T1000 (cell line): ENCODE results near the gene ATF7.
"Not testable (repeated sequence)": the region's sequence is repeated elsewhere in the genome, so short reads cannot be mapped to it uniquely, and the experiment has no call there.

Source experiments
- DNase-seq: peaks from one replicate; lab custom pipeline; 2025; ENCODE audit warnings: mixed read lengths; lab: John Stamatoyannopoulos, UW

ATF7 gene

DNA sequence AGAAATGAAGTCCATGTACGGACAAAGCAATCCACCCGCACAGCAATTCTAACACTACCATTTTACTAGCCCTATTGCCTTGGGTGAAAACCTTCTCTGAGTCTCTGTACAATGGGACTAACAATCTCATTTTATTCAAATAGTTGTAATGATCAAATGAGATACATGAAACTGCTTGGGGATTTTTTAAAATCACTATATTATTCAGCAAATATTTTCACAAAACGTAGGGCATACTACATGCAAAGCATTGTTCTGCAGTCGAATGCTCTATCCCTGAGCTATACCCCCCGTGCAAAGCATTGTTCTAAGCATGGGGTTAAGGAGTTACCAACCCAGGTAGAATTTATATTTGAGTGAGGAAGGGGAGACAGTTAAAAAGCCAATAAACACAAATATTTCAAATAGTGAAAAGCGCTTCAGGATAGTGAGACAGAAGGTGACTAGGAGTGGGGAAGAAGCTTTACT lies 554 bp upstream of the ATF7 start:
- DNase-seq = no peak

DNA sequence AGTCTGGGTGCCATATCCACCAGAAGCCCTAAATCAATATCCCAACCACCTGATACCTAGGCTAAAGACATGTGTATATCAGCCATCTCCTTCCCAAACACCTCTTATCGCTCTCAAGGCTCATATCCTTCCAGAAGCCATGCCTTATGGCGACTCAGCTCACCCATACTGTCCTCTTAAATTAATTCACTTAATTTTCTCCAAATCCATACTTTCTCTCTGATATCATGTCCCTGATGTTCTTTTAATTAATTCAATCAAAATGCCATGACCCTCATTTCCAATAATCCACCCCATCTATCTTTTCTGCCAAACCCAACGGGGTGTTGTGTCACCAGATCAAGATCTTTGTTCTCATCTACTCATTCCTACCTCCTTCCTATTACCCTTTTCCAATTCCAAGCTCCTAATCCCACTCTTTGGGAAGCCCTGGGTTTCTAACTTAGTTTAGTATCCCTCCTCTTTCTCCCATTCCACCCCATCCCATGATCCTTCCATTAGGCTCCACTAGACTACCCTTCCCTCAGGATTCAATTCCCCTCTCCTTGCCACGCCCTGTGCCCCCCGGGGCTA lies 723 bp downstream of the ATF7 start:
- no peak for DNase-seq

DNA sequence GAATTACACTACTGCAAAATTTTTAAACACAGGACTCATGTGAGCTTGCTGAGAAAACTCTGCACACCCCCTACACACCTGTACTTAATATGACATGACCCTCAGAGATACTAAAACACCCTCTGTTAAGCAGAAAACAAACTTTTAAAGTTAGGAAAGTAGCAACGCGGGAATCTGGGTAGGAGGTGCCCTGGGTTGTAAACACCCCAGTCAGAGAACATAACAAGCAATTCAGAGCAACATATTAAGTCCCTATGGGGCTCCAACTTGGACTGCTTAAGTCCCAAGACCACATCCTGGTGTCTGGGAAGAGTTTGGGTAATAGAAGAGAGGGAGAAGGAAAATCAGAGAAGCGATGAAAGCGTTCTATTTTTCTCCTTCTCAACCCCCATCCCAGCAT lies 1.2 kb downstream of the ATF7 start:
- DNase-seq = no peak

DNA sequence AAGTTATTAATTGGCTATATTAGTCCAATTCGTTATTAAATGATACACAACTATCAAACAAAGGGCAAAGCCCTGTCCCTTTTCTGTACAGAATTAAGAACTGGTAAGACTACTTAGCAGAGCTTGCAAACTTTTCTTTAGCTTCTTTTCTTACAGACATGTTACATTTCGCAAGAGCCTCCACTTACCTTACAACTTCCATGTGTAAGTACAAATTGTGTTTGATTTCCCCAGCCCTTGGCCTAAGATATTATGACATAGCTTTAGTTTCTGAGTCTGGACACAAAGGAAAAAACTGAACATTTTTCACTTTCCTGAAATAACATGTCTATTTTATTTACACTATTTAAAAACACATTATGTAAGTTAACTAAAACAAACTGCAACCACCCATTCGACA lies 1.7 kb downstream of the ATF7 start:
- no peak for DNase-seq

DNA sequence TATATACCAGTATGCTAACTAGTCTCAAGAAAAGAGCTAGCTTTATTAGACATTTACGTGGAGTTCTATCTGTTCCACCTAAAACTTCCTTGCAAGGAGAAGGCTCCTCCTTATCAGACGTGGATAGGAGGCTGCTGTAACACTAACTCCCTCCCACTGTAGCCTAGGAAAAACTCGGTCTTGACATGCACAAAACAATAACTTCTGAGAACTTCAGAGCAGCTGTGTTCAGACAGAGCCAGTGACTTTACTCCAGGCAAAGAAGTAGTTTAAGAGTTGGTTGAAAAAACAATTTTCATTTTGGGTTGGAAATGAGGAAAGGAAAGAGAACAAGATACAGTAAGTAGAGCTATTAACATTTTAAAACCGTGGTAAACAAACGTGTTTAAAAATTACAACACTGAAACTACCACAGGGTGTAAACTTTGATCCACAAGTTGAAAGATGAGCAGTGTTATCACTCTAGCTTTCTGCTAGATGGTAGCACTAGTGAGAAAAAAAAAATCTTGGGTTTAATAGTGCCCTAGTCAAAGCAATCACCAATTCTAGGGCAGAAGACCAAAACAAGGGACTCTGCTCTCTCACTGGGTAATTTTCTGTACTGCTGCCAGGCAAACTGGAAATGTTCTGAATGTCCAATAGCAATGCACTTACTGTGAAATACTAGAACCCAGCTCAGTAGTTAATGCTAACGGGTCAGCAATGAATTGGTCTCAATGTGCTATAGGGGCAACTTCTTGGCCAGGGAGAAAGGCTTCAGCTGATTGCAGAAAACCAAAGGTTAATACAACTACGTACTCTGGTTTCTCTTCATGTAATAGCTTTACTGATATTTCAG lies 2.4 kb downstream of the ATF7 start:
- DNase-seq = no peak

DNA sequence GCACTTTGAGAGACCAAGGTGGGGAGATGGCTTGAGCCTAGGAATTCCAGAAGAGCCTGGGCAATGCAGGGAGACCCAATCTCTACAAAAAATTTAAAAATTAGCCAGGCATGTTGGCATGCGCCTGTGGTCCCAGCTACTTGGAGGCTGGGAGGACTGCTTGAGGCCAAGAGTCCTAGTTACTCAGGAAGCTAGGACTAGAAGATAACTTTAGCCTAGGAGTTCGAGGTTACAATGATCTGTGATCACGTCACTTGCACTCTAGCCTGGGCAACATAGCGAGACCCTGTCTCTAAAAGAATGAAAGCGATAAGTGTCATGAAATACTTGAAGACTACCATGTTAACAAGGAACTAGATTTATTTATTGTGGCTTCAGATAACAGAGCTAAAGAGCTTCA lies 3.5 kb downstream of the ATF7 start:
- DNase-seq = no peak

DNA sequence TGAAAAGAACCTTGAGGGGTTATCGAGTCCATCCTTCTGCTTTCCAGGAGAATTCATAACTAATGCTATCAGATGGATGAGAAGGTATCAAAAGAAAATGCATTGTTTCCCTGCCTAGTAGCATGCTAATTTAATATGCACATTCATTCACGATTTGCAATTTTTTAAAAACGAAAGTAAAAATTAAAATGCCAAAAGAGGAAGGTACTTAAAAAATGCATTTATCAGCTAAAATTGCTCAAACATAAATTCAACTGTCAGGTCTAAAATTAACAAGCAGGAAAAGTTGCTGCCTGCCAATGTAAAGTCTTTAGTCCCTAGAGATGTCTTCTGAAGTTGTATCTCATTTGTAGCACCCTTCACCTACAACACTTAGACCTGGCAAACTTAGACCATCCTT lies 7.9 kb downstream of the ATF7 start:
- no peak for DNase-seq

DNA sequence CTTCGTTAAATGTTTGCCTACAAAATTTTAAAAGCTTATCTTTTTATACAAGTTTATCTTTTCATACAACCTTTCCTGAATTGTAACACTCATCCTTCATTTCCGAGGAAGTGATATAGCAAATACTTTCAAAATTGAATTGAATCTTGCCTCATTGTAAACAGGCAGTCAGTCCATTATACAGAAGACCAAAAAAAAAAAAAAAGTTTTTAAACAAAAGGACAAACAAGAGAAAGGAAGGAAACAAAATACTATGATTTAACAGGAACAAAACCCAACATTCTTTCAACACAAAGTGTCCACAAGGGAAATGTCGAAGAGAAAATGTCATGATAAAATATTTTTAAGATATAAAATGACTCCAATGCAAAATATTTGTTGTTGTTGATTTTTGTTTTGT lies 8.5 kb downstream of the ATF7 start:
- no peak for DNase-seq

DNA sequence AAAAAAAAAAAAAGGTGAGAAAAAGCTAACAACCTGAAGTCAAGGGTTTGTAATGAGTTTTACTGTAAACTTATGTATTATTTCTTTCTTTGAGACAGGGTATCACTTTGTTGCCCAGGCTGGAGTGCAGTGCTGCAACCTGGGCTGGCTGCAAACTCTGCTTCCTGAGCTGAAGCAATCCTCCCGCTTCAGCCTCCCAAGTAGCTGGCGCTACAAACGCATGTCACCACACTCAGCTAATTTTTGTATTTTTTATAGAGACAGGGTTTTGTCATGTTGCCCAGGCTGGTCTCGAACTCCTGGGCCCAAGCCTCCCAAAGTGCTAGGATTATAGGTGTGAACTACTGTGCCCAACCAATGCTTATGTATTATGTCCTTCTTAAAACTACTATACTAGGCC lies 9.2 kb downstream of the ATF7 start:
- DNase-seq = no peak

DNA sequence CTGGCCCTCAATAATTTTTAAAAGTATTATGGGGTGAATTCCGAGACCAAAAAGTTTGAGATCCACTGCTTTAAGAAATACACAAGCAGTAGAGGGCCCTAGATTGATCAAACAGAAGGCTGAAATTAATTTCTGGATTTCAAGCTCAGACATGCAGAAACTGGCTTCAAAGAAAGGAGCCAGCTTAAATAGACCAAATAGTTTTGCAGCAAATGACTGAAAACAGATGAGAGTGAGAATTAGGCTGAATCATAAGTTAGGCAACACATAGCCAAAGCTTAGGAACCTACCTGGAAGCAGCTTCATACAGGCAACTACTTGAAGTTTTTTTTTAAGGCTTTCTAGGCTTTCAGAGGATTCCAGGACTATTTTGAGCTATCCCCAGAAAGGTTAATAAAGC lies 12.4 kb downstream of the ATF7 start:
- no peak for DNase-seq

DNA sequence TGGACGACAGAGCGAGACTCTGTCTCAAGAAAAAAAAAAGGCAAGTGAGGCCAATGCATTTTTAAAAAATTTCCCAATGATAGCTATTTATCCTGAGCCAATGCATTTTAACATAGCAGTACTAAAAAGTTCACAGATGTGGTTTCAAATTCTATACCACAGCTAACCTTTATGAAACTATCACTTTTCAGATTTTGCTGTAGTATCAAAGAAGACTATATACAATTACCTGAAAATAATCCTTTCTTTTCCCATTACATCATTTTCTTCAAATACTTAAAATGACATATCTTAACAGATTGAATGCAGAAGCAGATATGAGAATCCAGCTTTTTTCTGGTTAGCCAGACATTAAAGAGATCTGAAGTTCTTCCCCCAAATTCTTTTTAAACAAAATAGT lies 13.2 kb downstream of the ATF7 start:
- DNase-seq = no peak

DNA sequence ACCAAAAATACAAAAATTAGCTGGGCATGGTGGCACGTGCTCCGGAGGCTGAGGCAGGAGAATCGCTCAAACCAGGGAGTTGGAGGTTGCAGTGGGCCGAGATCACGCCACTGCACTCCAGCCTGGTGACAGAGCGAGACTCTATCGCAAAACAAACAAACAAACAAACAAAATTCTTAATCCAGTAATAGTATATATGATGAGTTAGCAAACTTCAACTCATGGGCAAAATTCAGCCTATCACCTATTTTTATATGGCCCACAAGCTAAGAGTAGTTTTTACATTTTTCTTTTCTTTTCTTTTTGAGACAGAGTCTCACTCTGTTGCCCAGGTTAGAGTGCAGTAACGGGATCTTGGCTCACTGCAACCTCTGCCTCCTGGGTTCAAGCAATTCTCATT lies 14.9 kb downstream of the ATF7 start:
- DNase-seq = no peak

DNA sequence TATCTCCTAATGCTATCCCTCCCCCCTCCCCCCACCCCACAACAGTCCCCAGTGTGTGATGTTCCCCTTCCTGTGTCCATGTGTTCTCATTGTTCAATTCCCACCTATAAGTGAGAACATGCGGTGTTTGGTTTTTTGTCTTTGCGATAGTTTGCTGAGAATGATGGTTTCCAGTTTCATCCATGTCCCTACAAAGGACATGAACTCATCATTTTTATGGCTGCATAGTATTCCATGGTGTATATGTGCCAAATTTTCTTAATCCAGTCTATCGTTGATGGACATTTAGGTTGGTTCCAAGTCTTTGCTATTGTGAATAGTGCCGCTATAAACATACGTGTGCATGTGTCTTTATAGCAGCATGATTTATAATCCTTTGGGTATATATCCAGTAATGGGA lies 19.5 kb downstream of the ATF7 start:
- not testable (repeated sequence) for DNase-seq

DNA sequence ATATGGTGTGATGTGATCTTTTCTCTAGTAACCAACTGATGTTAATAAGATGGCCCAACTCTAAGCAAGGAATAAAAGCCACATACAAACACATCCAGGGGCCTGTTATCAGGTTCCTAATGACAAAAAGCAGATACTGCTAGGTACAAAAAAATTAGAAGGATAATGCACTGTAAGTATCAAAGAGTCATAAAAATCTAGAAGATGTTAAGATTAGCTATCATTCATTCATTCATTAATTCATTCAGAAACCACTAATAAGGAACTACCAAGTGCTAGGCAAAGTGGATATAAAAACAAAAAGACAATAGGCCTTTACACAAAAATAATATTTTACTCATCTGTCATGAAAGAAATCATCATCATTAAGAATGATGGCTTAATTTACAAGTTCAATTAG lies 21.6 kb downstream of the ATF7 start:
- DNase-seq = no peak

DNA sequence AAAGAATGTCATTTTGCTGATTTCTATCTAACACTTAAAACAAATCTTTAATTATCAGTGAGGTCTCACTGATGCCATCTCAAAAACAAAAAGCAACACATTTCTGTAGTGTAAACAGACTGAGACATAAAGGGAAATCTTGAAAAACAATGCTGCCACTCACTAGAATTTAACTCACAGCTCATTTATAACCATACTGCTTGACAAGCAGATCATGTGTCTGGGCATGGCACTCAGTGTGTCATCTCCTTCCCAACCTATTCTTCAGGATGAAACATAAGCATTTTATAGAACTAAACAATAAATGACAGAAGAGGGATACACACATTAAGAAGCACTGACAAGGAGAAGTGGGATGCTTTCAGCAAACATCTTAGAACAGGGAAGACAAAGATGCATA lies 22.4 kb downstream of the ATF7 start:
- DNase-seq = no peak

DNA sequence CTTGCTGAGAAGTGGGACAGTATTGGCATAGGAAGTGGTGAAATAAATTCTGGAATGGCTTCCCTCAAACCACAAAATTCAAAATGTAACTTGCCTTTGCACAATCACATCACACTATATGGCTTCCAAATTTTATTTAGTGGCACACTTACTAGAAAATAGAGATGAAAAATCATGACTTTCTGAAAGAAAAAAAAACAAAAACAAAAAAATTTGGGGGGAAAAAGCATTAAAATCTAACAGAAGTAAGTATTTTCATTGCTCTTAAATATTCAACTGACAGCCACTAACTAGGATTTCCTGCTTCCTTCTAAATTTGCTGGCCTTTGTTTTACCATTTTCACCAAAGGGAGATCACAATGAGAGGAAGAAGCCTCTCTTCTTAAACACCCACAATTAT lies 23.0 kb downstream of the ATF7 start:
- DNase-seq = no peak

DNA sequence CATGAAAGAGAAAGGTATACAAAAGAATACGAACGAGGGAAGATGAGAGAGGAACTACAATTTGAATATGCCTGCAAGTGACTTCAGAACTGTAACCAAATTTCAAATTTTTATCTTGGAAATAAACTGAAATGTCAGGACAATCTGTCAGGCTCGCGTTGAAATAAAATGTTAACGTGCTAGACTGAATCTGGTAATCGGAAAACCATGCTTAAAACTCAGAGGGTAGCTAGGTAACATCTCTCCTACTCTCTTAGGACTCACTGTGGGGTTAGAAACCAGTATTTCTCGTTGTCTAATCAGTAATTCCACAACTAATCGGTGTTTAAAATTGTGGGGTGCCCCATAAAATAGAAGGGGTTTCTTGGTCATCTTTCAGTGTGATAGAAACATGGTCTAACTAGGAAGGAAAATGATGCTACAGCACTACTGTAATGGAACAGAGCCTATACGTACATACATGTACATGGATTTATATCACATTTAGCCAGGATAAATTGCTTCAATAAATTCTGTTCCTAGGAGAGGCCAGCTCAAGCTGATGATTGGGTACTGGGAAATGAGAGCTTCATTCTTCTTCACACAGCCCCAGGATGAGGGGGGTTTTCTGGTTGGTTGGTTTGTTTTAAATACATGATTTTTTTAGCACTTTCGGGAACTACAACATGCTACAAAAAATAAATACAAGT lies 23.9 kb downstream of the ATF7 start:
- DNase-seq = no peak

DNA sequence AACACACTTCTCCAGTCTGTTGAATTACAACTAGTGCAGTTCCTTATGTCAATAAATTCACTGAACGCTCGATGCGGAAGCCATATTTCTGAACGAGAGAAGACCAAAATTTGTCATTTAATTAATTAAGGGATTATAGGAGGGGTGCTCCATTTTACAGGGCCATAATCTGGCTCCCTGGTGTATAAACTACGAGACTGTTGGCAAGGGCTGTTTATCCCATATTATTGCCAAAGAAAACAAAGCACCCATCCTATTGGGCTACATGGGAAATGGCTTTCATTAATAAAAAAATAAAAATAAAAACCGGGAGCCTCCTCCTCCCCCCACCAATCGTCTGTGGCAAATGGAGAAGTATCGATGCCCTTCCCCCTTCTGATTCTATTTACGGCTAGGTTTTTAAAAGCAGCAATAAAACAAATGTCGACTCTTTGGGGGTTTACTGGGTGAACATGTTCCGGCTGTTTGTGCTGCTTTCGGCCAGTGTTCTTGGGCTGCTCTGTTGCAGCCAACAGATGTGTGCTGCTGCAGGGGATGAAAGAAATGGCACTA lies 24.8 kb downstream of the ATF7 start:
- DNase-seq = no peak

DNA sequence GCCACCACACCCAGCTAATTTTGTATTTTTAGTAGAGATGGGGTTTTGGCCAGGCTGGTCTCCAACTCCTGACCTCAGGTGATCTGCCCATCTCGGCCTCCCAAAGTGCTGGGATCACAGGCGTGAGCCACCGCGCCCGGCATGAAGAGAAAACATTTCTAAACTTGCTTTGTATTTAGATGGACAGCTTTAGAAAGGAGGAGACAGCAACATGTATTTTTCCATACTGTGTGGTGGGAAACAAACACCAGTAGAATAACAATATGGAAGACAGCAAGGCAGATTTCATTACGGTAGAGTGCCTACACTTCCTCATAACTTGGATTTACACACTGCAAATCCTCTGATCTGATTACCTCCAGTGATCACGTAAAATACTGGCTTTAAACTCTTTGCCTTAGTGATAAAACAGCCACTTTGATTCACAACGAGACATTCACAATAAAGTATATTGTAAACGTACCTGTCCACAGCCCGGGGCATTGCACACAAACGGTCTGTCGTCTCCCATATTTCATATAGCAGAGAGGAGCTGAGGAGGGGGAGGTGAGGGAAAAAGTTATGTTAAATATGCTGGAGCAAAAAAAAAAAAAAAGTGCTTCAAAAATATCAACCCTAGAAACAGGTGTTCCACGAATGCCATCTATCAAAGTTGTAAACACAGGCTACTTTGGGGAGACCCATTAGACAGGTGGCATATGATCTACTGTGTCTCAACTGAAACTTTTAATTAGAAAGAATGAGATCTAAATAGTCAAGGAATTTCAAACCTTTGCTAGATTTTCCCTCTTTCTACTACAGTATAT lies 25.5 kb downstream of the ATF7 start:
- DNase-seq = no peak

DNA sequence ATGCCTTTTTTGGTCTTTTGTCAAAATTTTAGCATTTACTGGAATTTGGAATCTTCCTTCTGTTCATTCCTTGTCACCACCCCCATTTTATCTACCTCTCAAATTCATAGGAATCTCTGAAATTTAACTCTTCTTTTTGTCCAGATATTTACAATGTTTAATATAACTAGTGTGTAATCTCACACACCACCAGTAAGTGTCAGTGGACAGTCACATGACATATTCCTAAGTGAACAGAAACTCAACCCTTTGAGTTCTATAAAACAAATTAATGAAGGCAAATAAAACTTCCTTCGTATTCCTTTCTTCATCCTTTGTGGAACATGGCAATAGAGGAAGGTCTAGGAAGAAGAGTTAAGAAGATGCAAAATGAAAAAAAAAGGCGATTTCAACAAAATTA lies 26.6 kb downstream of the ATF7 start:
- DNase-seq = no peak

DNA sequence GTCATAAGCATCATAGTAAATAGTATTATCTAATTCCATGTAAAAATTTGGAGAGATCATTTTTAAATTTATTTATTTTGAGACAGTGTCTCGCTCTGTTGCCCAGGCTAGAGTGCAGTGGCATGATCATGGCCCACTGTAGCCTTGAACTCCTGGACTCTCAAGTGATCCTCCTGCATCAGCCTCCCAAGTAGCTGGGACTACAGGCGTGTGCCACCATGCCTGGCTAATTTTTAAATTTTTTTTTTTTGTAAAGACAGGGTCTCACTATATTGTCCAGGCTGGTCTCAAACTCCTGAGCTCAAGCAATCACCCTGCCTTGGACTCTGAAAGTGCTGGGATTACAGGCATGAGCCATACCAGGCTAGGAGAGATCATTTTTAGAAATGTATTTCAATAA lies 27.2 kb downstream of the ATF7 start:
- not testable (repeated sequence) for DNase-seq

DNA sequence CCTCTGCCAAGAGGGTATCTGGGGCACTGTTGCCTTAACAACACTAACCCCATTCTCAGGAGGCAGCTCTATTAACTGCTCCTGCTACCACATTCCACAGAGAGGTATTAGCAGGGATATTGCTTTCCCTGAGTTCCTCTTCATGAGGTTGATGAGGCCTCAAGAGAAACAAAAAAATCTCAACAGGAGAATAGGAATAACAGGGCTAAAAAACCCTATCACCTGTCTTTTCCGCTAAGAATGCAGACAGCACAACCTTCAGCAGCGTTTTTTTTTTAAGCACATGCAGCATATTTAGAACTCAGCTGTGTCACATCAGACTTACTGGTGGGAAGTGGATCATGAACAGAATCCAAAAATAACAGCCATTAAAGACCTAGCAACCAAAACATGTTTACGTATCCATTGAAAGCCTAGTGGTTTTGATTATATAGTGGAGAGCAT lies 29.2 kb downstream of the ATF7 start:
- no peak for DNase-seq
